Breast epithelium (tissue), 4 donors: ENCODE results near the gene TBCC. TPM values are rescaled to one million over a fixed set of nuclear protein-coding genes. Genes with fewer than 3 reads are reported as not detected.
"Not testable (repeated sequence)": the region's sequence is repeated elsewhere in the genome, so short reads cannot be mapped to it uniquely, and the experiment has no call there.

Source experiments
- DNase-seq, 2 donors: peaks; one replicate each; pipeline ENCODE4 v3.0.0-alpha.2; 2019; ENCODE audit warnings: low spot score in 2 of 2
- H3K27ac ChIP-seq, 2 donors: fragments of 200-600 bp; sonication (generic) in 1 of 2; one replicate each; pipeline ENCODE4 v1.5.1; 2016 to 2019; ENCODE audit warnings: mild to moderate bottlenecking in 1 of 2
- H3K27me3 ChIP-seq, 2 donors: fragments of 200-600 bp; sonication (generic) in 1 of 2; one replicate each; pipeline versions ENCODE4 v1.5.1 to v1.6.0; 2017 to 2019; ENCODE audit warnings: control low read depth in 1 of 2, mild to moderate bottlenecking in 1 of 2
- H3K36me3 ChIP-seq: fragments of 200-600 bp; one replicate; pipeline ENCODE4 v1.5.1; 2019
- H3K4me1 ChIP-seq, 2 donors: fragments of 200-600 bp; sonication (generic); one replicate each; pipeline ENCODE4 v1.5.1; 2016 to 2019; ENCODE audit warnings: control low read depth in 1 of 2
- H3K4me3 ChIP-seq, 3 donors: fragments of 200-600 bp; sonication (generic); 1 replicate in 2 of 3; 2 replicates in 1 of 3; pipeline ENCODE4 v1.5.1; 2016 to 2019; ENCODE audit warnings: mild to moderate bottlenecking in 3 of 3, moderate library complexity in 2 of 3
- H3K9me3 ChIP-seq, 2 donors: fragments of 200-600 bp; sonication (generic) in 1 of 2; one replicate each; pipeline ENCODE4 v1.5.1; 2016 to 2019; ENCODE audit warnings: control low read depth in 1 of 2
- POLR2A ChIP-seq: fragments of 450-650 bp; IDR thresholded peaks from one replicate; pipeline ENCODE4 v1.6.1; 2016; ENCODE audit warnings: antibody characterized with exemption, mild to moderate bottlenecking, moderate library complexity
- POLR2AphosphoS5 ChIP-seq, 3 donors: sonication (generic); formaldehyde crosslinking; IDR thresholded peaks; one replicate each; pipeline ENCODE4 v1.6.1; 2017; ENCODE audit warnings: antibody characterized with exemption in 3 of 3
- intact Hi-C: fragments of 100-400 bp; cut with DNase I; formaldehyde crosslinking; loops from one replicate; pipeline ENCODE4 v1.15.1; 2023; ENCODE audit warnings: low total_unique reads
- total RNA-seq, 3 donors: library from RNA; depleted of rRNA; stranded (reverse); fragments of >200 nt; gene quantifications; one replicate each; pipeline ENCODE4 v1.1.0, GENCODE V29; 2016
- TF ChIP-seq, protein P1 (sequence below), 3 donors: fragments of 450-650 bp; IDR thresholded peaks; one replicate each; pipeline ENCODE4 v1.5.1; 2016 to 2017; ENCODE audit warnings: antibody characterized with exemption in 3 of 3, mild to moderate bottlenecking in 3 of 3, moderate library complexity in 3 of 3

Gene TBCC
- total RNA-seq, 3 donors from 2014 or later: 21.3 to 27.7 (median 26.3) TPM

GRCh38 chr6:42745083-42745639, 742 bp downstream of the TBCC start:
- Histone ChIP-seq H3K4me1 (peaks cover 5 to 10% of the 10 kb centered on the region in 2 donors), H3K9me3 (no peaks in the 10 kb centered on the region), H3K4me3 (peak overlapping the region; percentile 61 to 98 (median 95)), H3K27me3 (no peaks in the 10 kb centered on the region), H3K36me3 (no peaks in the 10 kb centered on the region), H3K27ac (peak overlapping the region; percentile 85 to 93)
- peak in 1 of 2 donors; percentile 28 for DNase-seq
- TF ChIP-seq POLR2A: no peak
- TF ChIP-seq, protein P1, sequence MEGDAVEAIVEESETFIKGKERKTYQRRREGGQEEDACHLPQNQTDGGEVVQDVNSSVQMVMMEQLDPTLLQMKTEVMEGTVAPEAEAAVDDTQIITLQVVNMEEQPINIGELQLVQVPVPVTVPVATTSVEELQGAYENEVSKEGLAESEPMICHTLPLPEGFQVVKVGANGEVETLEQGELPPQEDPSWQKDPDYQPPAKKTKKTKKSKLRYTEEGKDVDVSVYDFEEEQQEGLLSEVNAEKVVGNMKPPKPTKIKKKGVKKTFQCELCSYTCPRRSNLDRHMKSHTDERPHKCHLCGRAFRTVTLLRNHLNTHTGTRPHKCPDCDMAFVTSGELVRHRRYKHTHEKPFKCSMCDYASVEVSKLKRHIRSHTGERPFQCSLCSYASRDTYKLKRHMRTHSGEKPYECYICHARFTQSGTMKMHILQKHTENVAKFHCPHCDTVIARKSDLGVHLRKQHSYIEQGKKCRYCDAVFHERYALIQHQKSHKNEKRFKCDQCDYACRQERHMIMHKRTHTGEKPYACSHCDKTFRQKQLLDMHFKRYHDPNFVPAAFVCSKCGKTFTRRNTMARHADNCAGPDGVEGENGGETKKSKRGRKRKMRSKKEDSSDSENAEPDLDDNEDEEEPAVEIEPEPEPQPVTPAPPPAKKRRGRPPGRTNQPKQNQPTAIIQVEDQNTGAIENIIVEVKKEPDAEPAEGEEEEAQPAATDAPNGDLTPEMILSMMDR (IDR thresholded peaks at IDR 0.05): no peak
- TF ChIP-seq POLR2AphosphoS5 (IDR thresholded peaks at IDR 0.05): no peak
- intact Hi-C loops: loop anchor here (5.0 kb wide), 1 partner anchor 37 kb away; the partner anchor contains the start of gene BICRAL

GRCh38 chr6:42744351-42744893, 1.5 kb downstream of the TBCC start:
- Histone ChIP-seq H3K4me1 (peaks cover 5 to 10% of the 10 kb centered on the region in 2 donors), H3K36me3 (no peaks in the 10 kb centered on the region), H3K27me3 (no peaks in the 10 kb centered on the region), H3K4me3 (peak overlapping the region; percentile 61 to 98 (median 95)), H3K9me3 (no peaks in the 10 kb centered on the region), H3K27ac (no peak overlapping the region)
- no peak for TF ChIP-seq POLR2AphosphoS5 (IDR thresholded peaks at IDR 0.05)
- TF ChIP-seq, protein P1 (IDR thresholded peaks at IDR 0.05): no peak
- no peak for TF ChIP-seq POLR2A
- DNase-seq: no peak
- intact Hi-C loops: no loop called here

DNA sequence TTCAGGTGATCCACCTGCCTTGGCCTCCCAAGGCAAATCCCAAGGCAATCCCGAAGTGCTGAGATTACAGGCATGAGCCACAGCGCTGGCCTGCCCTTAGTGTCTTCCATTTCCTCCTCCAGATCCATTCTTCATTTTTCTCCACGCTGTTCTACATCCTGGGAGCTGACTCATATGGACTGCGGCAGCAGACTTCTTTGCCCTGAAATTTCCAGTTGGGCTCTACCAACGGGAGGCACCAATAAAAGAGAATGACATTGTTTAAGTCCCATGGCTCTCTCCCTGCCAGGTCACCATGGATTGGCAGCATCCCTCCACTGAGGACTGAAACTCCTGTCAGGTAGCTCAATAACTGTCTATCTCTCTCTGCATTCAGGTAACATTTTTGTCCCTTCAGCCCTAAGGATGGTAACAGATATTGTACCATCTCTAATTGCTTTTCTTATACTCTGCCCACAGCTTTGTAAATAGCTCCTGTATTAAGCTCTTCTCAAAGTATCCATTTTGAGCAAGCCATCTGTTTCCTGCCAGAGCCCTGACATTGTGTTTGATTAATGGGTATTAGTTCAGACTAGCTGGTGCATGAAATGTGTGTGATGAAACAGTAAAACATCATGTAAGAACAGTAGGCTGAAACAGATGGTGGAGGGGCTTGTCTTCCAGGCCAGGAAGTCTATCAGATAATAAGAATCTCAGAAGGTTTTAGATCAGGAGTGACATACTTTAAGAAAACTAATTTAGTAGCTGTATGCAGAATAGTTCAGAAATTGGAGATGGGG, 3.6 kb downstream of the TBCC start:
- TF ChIP-seq, protein P1 (IDR thresholded peaks at IDR 0.05): no peak
- no peak for TF ChIP-seq POLR2AphosphoS5 (IDR thresholded peaks at IDR 0.05)
- TF ChIP-seq POLR2A: no peak

GRCh38 chr6:42740725-42741124, 5.2 kb downstream of the TBCC start:
- peaks cover 0 to 10% of the 10 kb centered on the region in 2 donors for H3K4me1 ChIP-seq
- no peak overlapping the region for H3K27ac ChIP-seq
- no peaks in the 10 kb centered on the region for H3K27me3 ChIP-seq
- no peaks in the 10 kb centered on the region for H3K9me3 ChIP-seq
- H3K36me3 ChIP-seq: no peaks in the 10 kb centered on the region
- no peak for DNase-seq
- intact Hi-C loops: no loop called here
- TF ChIP-seq, protein P1 (IDR thresholded peaks at IDR 0.05): no peak
- TF ChIP-seq POLR2AphosphoS5 (IDR thresholded peaks at IDR 0.05): no peak
- TF ChIP-seq POLR2A: no peak
- H3K4me3 ChIP-seq: no peak overlapping the region

More for the DNA sequence above, 3.6 kb downstream of the TBCC start:
- Histone ChIP-seq H3K9me3 (no peaks in the 10 kb centered on the region), H3K27me3 (no peaks in the 10 kb centered on the region), H3K36me3 (no peaks in the 10 kb centered on the region), H3K4me1 (peaks cover 0 to 10% of the 10 kb centered on the region in 2 donors), H3K4me3 (no peak overlapping the region), H3K27ac (no peak overlapping the region)
- no peak for DNase-seq
- intact Hi-C loops: no loop called here

DNA sequence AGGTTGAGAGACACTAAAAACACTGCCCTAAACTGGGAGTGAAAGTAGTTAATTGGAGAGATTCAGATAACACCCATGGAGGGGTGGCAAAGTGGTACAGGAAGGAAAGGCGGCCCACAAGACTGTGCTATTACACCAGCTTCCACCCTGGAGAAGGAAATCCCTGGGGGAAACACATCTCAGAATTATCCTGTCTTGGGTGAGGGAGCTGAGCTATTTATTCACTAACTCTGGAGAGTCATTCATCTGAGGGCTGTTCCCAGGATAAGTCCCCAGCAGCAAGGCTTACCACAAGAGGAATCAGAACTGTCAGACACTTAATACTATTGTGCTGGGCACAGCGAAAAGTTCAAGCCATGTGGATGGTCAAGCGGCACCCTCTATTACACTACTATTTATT, 9.9 kb downstream of the TBCC start:
- intact Hi-C loops: no loop called here
- Histone ChIP-seq H3K27me3 (no peaks in the 10 kb centered on the region), H3K4me1 (no peaks in the 10 kb centered on the region), H3K4me3 (no peak overlapping the region), H3K9me3 (no peaks in the 10 kb centered on the region), H3K36me3 (no peaks in the 10 kb centered on the region), H3K27ac (no peak overlapping the region)
- DNase-seq: no peak
- no peak for TF ChIP-seq POLR2AphosphoS5 (IDR thresholded peaks at IDR 0.05)
- TF ChIP-seq, protein P1 (IDR thresholded peaks at IDR 0.05): no peak
- no peak for TF ChIP-seq POLR2A

- intact Hi-C loops, H3K4me1 ChIP-seq, DNase-seq, H3K4me3 ChIP-seq, H3K27me3 ChIP-seq, H3K36me3 ChIP-seq, H3K27ac ChIP-seq, H3K9me3 ChIP-seq: not testable (repeated sequence)
These were observed 11.9 kb downstream of the TBCC start for GRCh38 chr6:42733867-42734481.
